ENCODE data around the gene PIGH.

Gene PIGH

DNA sequence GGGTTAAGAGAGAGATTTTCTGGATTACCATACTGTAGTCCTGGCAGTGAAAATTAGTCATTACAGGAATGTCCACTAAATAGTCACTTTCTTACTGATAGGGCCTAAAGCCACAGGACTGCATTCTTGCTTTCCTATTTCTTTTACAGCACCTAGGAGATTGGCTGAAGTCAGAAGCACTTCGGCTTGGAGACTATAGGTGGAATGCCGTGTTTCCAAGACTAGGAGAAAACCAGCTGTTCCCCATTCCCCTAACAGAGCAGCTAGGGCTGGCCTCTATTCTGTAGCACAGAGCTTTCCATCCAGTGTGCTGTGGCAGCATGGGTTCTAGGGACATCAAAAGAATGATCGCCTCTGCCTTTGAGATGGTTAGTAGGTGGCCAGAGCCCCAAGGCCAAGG is 15.1 kb downstream of the PIGH start:
- H3K9ac ChIP-seq (ENCODE audit: low read depth in 1 of 2, low read length in 2 of 2), result no peak overlapping the region
- peaks cover 29 to 68% of the 10 kb centered on the region in 2 donors for H3K36me3 ChIP-seq (ENCODE audit: control insufficient read depth in 1 of 2, insufficient read depth in 2 of 2, low read length in 2 of 2)
- H3K4me1 ChIP-seq (ENCODE audit: control insufficient read depth in 1 of 2, insufficient read depth in 2 of 2, low read length in 2 of 2), result peaks cover 3 to 8% of the 10 kb centered on the region in 2 donors
- no peaks in the 10 kb centered on the region for H3K9me3 ChIP-seq (ENCODE audit: control insufficient read depth in 1 of 2, low read length in 2 of 2)
- H3K27me3 ChIP-seq (ENCODE audit: control insufficient read depth in 1 of 2, insufficient read depth in 2 of 2, low read length in 2 of 2), result no peaks in the 10 kb centered on the region
- H3K4me3 ChIP-seq (ENCODE audit: low read depth in 1 of 2, low read length in 2 of 2), result no peak overlapping the region
- no peak overlapping the region for H3K27ac ChIP-seq (ENCODE audit: low read depth, low read length)

DNA sequence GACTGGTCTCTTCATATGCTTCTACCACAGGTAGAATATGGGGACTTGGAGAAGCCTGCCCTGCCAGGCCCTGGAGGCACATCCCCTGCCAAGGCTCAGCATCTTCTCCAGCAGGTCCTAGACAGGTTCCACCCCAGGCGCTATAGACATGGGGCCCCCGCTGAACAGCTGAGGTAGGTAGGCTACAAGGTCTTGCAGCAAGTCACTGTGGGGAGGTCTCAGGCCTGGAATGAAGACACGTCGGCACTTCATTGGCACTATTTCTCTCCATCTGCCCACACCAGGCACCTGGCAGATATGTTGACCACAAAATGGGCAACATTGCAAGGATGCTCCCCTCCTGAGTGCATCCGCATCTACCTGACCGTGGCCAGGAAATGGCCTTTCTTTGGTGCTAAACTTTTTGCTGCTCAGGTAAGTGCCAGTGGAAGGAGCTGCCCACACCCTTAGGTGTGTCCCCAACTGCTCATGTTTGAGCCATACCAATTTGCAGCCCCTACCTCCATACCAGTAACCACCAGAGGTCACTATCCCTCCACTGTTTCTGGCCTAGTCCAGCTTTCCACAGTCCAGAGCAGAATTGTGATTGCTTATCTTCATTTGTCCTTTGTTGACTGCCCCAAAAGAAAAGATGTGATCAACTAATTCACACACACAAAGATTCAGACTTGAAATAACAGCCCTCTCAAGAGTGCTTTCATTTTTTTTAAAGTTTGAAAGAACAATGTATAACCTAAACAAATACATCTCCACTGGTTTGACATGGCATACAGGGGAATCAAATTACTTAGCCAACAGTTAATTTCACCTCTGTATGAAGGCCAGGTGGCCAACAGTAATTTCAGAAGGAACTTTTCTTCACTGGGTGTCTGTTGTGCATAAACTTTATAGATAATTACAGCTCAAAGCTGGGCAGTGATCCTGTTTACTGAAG is 16.1 kb downstream of the PIGH start:
- no peaks in the 10 kb centered on the region for H3K27me3 ChIP-seq (ENCODE audit: control insufficient read depth in 1 of 2, insufficient read depth in 2 of 2, low read length in 2 of 2)
- H3K9me3 ChIP-seq (ENCODE audit: control insufficient read depth in 1 of 2, low read length in 2 of 2), result no peaks in the 10 kb centered on the region
- no peak overlapping the region for H3K27ac ChIP-seq (ENCODE audit: low read depth, low read length)
- peaks cover 27 to 69% of the 10 kb centered on the region in 2 donors for H3K36me3 ChIP-seq (ENCODE audit: control insufficient read depth in 1 of 2, insufficient read depth in 2 of 2, low read length in 2 of 2)
- H3K4me3 ChIP-seq (ENCODE audit: low read depth in 1 of 2, low read length in 2 of 2), result no peak overlapping the region
- H3K9ac ChIP-seq (ENCODE audit: low read depth in 1 of 2, low read length in 2 of 2), result no peak overlapping the region
- H3K4me1 ChIP-seq (ENCODE audit: control insufficient read depth in 1 of 2, insufficient read depth in 2 of 2, low read length in 2 of 2), result peaks cover 3 to 8% of the 10 kb centered on the region in 2 donors

DNA sequence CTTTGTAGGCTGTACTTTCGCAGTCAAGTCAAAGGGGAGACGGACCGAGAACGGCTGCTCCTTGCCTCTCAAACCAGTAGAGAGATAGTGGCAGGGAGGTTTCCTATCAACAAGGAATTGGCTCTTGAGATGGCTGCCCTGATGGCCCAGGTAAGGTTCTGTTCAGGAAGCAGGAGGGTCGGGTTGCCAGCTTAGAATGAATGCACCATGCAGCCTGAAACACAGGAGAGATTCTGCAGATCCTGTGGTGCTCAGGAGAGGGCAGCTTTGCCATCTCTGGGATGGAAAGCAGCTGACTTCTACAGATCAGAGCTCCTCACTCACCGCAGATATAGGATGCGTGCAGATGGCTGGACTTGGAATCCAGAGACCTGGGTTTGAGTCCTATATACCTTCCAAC is 18.0 kb downstream of the PIGH start:
- H3K9me3 ChIP-seq (ENCODE audit: control insufficient read depth in 1 of 2, low read length in 2 of 2), result no peaks in the 10 kb centered on the region
- peaks cover 24 to 69% of the 10 kb centered on the region in 2 donors for H3K36me3 ChIP-seq (ENCODE audit: control insufficient read depth in 1 of 2, insufficient read depth in 2 of 2, low read length in 2 of 2)
- no peak overlapping the region for H3K27ac ChIP-seq (ENCODE audit: low read depth, low read length)
- H3K4me3 ChIP-seq (ENCODE audit: low read depth in 1 of 2, low read length in 2 of 2), result no peak overlapping the region
- no peak overlapping the region for H3K9ac ChIP-seq (ENCODE audit: low read depth in 1 of 2, low read length in 2 of 2)
- peaks cover 3 to 8% of the 10 kb centered on the region in 2 donors for H3K4me1 ChIP-seq (ENCODE audit: control insufficient read depth in 1 of 2, insufficient read depth in 2 of 2, low read length in 2 of 2)
- no peaks in the 10 kb centered on the region for H3K27me3 ChIP-seq (ENCODE audit: control insufficient read depth in 1 of 2, insufficient read depth in 2 of 2, low read length in 2 of 2)

DNA sequence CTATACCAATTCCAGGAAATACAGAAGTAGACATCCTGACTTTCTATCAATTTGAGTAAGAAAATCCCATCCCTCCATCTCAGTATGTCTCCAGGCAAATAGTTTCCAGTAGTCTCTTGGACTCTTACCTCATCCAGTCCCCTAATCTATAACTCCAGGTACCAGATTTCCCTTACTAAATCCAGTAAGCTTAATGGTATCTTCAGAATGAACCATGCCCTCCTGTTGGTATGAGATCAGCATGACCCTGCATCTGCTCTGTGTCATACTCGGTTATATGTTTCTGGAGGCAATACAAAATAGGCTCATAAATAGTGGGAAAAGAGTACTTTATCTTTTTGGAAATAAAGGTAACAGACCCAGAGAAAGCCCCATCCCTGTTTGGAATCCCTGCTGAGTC is 18.4 kb downstream of the PIGH start:
- Histone ChIP-seq H3K27ac (ENCODE audit: low read depth, low read length) (no peak overlapping the region), H3K9me3 (ENCODE audit: control insufficient read depth in 1 of 2, low read length in 2 of 2) (no peaks in the 10 kb centered on the region), H3K4me3 (ENCODE audit: low read depth in 1 of 2, low read length in 2 of 2) (no peak overlapping the region), H3K4me1 (ENCODE audit: control insufficient read depth in 1 of 2, insufficient read depth in 2 of 2, low read length in 2 of 2) (peaks cover 3 to 8% of the 10 kb centered on the region in 2 donors), H3K27me3 (ENCODE audit: control insufficient read depth in 1 of 2, insufficient read depth in 2 of 2, low read length in 2 of 2) (no peaks in the 10 kb centered on the region), H3K9ac (ENCODE audit: low read depth in 1 of 2, low read length in 2 of 2) (no peak overlapping the region), H3K36me3 (ENCODE audit: control insufficient read depth in 1 of 2, insufficient read depth in 2 of 2, low read length in 2 of 2) (peaks cover 22 to 68% of the 10 kb centered on the region in 2 donors)

DNA sequence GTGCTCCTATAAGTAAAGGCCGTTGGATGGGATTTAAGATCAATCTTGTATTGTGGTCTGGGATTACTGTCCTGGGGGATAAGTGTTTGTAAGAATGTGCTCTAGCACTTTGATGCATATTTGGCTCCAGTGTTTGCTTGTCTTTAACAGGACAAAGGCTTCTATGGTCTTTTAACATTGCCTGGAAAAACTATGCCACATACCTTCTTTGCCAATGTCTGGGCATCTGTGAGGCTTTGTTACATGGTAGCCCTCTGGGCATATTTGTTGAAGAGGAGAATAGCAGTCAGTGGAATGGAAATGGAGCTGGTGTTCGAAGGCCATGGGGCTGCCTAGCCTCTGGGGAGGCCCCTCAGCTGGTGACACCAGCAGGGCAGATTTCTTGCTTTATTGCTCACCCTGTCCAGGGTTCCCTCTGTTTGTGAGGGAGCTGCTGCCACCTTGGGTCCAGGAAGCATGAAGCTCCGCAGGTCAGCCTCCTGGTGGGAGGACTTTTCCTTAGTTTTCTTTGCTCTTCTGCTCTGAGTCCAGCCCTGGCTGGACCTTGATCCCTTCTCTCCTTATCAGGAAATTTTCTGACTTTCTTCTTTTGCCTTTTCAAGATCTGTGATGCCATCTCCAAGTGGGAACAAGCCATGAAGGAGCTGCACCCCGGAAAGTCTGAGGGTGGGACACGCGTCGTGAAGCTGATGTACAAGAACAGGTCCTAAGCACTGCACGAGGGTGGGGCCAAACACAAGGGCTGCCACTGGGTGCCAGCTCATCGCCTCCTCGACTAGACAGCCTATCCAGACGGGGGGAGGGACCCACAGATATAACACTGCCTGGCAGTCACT is 19.5 kb downstream of the PIGH start:
- no peak overlapping the region for H3K27ac ChIP-seq (ENCODE audit: low read depth, low read length)
- H3K4me3 ChIP-seq (ENCODE audit: low read depth in 1 of 2, low read length in 2 of 2), result no peak overlapping the region
- H3K9ac ChIP-seq (ENCODE audit: low read depth in 1 of 2, low read length in 2 of 2), result no peak overlapping the region
- no peaks in the 10 kb centered on the region for H3K27me3 ChIP-seq (ENCODE audit: control insufficient read depth in 1 of 2, insufficient read depth in 2 of 2, low read length in 2 of 2)
- peaks cover 19 to 66% of the 10 kb centered on the region in 2 donors for H3K36me3 ChIP-seq (ENCODE audit: control insufficient read depth in 1 of 2, insufficient read depth in 2 of 2, low read length in 2 of 2)
- peaks cover 3 to 8% of the 10 kb centered on the region in 2 donors for H3K4me1 ChIP-seq (ENCODE audit: control insufficient read depth in 1 of 2, insufficient read depth in 2 of 2, low read length in 2 of 2)
- no peaks in the 10 kb centered on the region for H3K9me3 ChIP-seq (ENCODE audit: control insufficient read depth in 1 of 2, low read length in 2 of 2)

DNA sequence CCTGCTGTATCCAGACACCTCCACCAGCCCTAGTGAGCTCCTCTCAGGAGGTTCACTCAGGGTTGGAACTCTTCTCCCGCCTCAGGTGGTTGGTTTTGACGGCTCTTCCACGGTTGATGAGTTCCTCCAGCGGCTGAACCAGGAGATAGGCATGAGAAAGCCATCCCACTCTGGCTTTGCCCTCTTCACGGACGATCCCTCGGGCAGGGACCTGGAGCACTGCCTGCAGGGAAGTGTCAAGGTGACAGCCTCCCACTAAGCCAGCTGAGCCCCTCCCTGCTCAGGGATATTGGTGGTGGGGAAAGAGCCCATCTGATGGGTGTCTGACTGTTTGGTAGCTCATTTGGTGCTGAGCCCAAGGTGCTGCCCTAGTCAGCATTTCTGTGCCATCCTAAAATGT is 20.4 kb downstream of the PIGH start:
- Histone ChIP-seq H3K27ac (ENCODE audit: low read depth, low read length) (no peak overlapping the region), H3K9ac (ENCODE audit: low read depth in 1 of 2, low read length in 2 of 2) (no peak overlapping the region), H3K36me3 (ENCODE audit: control insufficient read depth in 1 of 2, insufficient read depth in 2 of 2, low read length in 2 of 2) (peaks cover 22 to 67% of the 10 kb centered on the region in 2 donors), H3K27me3 (ENCODE audit: control insufficient read depth in 1 of 2, insufficient read depth in 2 of 2, low read length in 2 of 2) (no peaks in the 10 kb centered on the region), H3K4me1 (ENCODE audit: control insufficient read depth in 1 of 2, insufficient read depth in 2 of 2, low read length in 2 of 2) (peaks cover 3 to 8% of the 10 kb centered on the region in 2 donors), H3K4me3 (ENCODE audit: low read depth in 1 of 2, low read length in 2 of 2) (no peak overlapping the region), H3K9me3 (ENCODE audit: control insufficient read depth in 1 of 2, low read length in 2 of 2) (no peaks in the 10 kb centered on the region)

DNA sequence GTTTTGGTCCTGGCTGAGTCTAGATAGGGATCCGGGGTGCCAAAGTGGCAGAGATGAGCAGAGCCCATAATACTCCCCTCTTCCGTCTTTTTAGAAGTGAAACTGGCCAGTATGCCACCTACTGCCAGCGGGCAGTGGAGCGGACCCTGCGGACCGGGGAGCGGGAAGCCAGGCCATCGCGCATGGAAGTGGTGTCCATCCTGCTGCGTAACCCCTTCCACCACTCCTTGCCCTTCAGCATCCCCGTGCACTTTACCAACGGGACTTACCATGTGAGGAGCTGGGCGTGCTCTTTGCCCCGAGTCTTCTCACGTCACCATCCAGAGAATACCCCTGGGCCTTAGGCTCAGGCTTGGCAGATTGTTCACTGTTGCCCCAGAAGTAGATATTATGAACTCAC is 21.0 kb downstream of the PIGH start:
- no peak overlapping the region for H3K4me3 ChIP-seq (ENCODE audit: low read depth in 1 of 2, low read length in 2 of 2)
- H3K9ac ChIP-seq (ENCODE audit: low read depth in 1 of 2, low read length in 2 of 2), result no peak overlapping the region
- H3K36me3 ChIP-seq (ENCODE audit: control insufficient read depth in 1 of 2, insufficient read depth in 2 of 2, low read length in 2 of 2), result peaks cover 28 to 71% of the 10 kb centered on the region in 2 donors
- H3K27me3 ChIP-seq (ENCODE audit: control insufficient read depth in 1 of 2, insufficient read depth in 2 of 2, low read length in 2 of 2), result no peaks in the 10 kb centered on the region
- H3K27ac ChIP-seq (ENCODE audit: low read depth, low read length), result no peak overlapping the region
- peaks cover 3 to 8% of the 10 kb centered on the region in 2 donors for H3K4me1 ChIP-seq (ENCODE audit: control insufficient read depth in 1 of 2, insufficient read depth in 2 of 2, low read length in 2 of 2)
- H3K9me3 ChIP-seq (ENCODE audit: control insufficient read depth in 1 of 2, low read length in 2 of 2), result no peaks in the 10 kb centered on the region

DNA sequence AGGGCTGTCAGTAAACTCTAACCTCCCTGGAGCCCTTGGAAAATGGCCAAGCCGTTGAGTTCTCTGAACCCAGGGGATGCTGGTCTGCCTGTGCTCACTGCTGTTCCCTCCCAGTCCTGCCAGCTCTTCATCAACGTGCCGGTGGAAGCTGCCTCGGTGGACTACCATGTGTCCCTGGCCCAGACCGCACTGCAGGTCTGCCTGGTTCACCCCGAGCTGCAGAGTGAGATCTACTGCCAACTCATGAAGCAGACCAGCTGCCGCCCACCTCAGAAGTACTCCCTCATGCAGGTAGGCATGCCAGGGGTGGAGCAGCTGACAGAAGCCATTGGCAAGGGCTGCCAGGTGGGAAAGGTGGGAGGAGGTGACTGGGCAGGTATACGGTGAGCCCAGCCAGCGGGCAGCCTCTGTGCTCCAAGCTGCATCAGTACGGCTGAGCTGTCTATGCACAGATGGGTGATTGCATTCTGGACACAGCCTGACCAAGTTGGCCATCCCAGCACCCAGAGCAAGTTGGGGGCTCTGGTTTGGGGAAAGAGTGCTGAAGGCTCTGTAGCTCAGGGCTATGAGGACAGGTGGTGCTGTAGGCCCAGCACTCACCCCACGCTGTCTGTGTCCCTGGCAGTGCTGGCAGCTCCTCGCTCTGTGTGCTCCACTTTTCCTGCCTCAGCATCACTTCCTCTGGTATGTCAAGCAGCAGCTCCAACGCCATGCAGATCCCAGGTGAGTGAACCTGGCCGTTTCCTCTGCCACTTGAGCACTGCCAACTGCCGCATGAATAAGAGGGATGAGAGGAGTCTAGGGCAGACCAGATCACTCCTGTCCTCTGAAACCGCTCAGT is 21.9 kb downstream of the PIGH start:
- no peaks in the 10 kb centered on the region for H3K27me3 ChIP-seq (ENCODE audit: control insufficient read depth in 1 of 2, insufficient read depth in 2 of 2, low read length in 2 of 2)
- H3K9ac ChIP-seq (ENCODE audit: low read depth in 1 of 2, low read length in 2 of 2), result no peak overlapping the region
- H3K4me3 ChIP-seq (ENCODE audit: low read depth in 1 of 2, low read length in 2 of 2), result no peak overlapping the region
- peaks cover 5 to 10% of the 10 kb centered on the region in 2 donors for H3K4me1 ChIP-seq (ENCODE audit: control insufficient read depth in 1 of 2, insufficient read depth in 2 of 2, low read length in 2 of 2)
- no peak overlapping the region for H3K27ac ChIP-seq (ENCODE audit: low read depth, low read length)
- H3K36me3 ChIP-seq (ENCODE audit: control insufficient read depth in 1 of 2, insufficient read depth in 2 of 2, low read length in 2 of 2), result peaks cover 26 to 72% of the 10 kb centered on the region in 2 donors
- no peaks in the 10 kb centered on the region for H3K9me3 ChIP-seq (ENCODE audit: control insufficient read depth in 1 of 2, low read length in 2 of 2)

DNA sequence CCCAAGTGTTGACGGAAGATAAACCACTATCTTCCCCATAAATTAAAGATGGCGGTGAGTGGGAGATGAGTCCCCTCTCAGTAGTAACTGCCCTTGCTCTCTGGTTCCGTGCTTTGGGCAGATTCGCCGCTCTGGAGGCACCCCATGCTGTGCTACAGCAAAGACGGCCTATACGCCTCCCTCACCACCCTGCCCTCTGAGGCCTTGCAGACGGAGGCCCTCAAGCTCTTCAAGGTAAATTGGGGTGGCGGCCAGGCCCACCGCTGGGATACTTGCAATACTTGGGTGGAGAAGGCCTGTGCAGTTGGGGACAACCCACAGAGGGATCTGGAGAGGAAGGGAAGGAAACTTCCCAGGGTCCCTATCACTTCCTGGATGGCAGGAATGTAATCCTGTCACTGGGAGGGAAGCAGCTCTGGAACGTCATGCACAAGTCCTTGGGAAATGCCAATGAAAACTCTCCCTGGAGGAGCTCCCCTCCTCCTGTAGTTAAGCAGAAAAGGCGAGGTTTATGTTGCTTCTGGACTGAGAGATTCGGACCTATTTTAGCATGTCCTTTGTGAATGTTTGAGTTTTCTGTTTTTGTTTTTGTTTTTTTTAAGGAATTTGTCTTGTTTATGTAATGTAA is 22.8 kb downstream of the PIGH start:
- H3K27ac ChIP-seq (ENCODE audit: low read depth, low read length), result no peak overlapping the region
- no peaks in the 10 kb centered on the region for H3K9me3 ChIP-seq (ENCODE audit: control insufficient read depth in 1 of 2, low read length in 2 of 2)
- no peak overlapping the region for H3K9ac ChIP-seq (ENCODE audit: low read depth in 1 of 2, low read length in 2 of 2)
- H3K27me3 ChIP-seq (ENCODE audit: control insufficient read depth in 1 of 2, insufficient read depth in 2 of 2, low read length in 2 of 2), result no peaks in the 10 kb centered on the region
- no peak overlapping the region for H3K4me3 ChIP-seq (ENCODE audit: low read depth in 1 of 2, low read length in 2 of 2)
- H3K36me3 ChIP-seq (ENCODE audit: control insufficient read depth in 1 of 2, insufficient read depth in 2 of 2, low read length in 2 of 2), result peaks cover 26 to 69% of the 10 kb centered on the region in 2 donors
- H3K4me1 ChIP-seq (ENCODE audit: control insufficient read depth in 1 of 2, insufficient read depth in 2 of 2, low read length in 2 of 2), result peaks cover 10 to 18% of the 10 kb centered on the region in 2 donors
